EL (cell line): ENCODE measurements around the gene NCAN.
A peak's percentile ranks its signal among the peaks of the same experiment; 100 is the strongest.

Source experiments
- DNase-seq: peaks from one replicate; pipeline ENCODE4 v3.0.0-alpha.2; 2016

Gene NCAN

DNA sequence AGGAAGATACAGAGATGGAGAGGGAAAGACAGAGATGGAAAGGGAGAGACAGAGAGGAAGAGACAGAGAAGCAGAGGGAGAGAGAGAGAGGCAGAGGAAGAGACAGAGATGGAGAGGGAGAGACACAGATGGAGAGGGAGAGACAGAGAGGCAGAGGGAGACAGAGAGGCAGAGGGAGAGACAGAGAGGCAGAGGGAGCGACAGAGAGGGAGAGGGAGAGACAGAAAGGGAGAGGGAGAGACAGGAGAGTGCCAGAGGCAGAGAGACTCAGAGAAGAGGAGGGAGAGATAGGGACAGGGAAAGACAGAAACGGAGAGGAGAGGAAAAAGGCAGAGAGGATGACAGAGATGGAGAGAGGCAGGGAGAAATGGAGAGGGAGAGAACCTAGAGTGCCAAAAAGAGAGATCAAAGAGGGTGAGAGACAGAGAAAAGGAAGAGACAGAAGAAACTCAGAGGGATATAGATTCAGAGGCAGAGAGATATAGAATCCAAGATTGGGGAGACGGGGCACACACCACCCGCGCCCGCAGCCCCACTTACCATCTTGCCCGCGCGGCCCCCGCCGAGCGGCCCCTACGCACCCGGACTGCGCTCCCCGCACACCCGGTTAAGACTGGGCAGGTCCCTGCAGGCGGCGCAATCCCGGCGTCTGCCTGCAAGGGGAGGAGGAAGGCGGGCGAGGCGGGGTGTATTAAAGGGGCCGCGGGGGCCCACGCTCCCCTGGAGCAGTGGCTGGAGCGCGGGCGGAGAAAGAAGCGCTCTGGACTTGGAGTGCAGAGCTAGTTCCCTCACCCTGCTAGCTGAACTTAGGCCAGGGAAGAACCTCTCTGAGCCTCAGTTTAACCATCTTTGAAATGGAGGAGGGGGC lies 50.7 kb downstream of the NCAN start:
- DNase-seq = no peak

DNA sequence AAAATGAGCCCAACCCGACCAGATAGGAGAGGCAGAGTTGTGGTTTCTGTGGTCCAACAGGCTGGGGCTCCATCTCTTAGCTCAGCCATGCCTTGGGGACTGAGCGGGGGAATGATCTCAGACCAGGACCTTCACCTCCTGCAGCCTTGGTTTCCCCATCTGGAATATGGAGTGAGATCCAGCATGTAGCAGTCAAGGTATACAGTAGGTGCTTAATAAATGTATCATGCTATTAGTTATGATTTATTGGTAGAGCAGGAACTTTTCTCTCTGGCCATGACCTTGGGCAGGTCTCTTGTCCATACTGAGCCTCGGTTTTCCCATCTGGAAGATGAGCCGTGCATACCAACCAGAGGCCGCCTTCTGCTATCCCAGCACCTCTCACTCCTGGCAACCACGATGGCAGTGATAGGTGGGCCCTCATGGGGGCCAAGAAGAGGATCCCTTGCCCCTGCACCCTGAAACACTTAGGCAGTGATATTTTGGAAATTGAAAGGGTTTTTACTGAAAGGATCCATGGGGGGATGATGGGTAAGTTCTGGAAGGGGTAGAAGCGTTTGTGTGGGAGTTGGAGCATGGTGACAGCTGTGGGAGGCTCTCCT lies 52.2 kb downstream of the NCAN start:
- DNase-seq = no peak

DNA sequence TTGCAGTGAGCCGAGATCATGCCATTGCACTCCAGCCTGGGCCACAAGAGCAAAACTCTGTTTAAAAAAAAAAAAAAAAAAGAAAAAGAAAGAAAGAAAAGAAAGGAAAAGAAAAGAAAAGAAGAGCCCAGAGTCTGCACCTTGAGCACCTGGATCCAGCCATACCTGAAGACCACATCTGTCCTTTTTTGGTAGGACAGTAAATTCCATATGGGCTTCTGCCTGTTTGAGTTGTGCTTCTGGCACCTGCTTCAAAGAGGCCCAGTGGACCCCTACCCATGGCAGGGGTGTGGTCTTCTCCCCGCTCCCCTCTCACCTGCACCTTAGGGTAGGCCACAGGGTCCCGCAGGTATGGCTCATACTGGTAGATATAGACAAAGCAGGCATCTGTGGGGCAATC lies 55.5 kb downstream of the NCAN start:
- DNase-seq = no peak

DNA sequence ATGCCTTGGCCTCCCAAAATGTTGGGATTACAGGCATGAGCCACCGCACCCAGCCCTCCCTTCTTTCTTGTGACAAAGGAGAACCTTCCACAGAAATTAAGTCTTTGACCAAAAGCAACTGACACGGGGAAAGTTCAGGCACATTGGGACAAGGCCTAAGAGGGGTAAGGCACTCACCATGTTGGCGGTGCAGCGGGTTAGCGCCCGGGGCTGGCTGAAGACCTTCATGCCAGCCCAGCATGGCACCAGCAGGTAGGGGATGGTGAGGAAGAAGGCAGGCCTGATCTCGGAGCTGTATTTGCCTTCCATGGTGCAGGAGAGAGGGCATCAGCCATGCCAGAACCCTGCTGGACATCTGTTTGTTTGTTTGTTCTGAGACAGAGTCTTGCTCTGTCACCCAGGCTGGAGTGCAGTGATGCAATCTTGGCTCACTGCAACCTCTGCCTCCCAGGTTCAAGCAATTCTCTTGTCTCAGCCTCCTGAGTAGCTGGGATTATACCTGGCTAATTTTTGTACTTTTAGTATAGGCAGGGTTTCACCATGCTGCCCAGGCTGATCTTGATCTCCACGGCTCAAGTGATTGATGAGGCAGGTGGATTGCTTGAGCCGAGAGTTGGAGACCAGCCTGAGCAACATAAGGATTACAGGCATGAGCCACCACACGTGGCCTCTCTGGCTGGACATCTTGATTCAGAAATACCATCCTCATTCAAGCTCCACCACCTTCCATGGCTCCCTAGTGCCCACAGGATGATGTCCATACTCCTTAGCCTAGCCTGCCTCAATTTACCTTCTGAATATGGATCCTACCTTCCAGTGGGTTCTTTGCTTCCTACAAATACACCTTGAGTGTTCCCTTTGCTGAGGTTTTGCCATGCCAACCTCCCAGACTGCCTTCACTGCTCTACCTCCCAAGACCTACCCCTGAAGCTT lies 57.0 kb downstream of the NCAN start:
- no peak for DNase-seq

DNA sequence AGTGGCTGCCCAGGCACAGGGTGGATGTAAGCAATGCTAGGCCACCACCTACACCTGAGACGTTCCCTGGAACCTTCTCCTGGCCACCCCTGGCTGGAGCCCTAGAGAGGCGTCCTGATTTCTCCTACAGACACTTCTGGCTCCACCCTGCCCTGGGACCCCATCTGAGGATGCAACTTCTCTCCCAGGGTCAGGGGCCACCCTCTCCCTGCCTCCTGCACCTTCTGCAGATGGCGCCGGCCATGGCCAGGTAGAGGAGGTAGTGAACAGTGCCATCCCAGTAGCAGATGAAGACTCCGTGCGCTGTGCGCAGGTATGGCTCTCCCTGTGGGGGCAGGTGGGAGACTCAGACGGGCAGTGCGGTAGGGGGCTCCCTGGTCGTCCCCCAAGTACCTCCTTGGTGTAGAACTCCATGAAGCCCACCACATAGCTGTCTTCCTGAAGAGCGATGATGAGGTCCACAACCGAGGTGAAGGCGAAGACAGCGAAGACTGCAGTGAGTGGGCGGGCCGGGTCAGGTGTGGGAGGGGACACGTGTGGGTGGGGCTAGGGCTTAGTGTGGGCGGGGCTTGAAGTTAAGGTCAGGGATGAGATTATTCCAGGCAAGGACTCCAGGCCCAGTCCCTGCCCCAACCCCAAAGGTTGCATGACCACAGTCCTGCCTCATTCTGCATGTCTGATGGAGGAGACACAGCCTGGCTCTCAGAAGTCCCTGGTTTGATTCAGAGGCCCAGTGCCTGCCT lies 58.4 kb downstream of the NCAN start:
- DNase-seq = no peak

DNA sequence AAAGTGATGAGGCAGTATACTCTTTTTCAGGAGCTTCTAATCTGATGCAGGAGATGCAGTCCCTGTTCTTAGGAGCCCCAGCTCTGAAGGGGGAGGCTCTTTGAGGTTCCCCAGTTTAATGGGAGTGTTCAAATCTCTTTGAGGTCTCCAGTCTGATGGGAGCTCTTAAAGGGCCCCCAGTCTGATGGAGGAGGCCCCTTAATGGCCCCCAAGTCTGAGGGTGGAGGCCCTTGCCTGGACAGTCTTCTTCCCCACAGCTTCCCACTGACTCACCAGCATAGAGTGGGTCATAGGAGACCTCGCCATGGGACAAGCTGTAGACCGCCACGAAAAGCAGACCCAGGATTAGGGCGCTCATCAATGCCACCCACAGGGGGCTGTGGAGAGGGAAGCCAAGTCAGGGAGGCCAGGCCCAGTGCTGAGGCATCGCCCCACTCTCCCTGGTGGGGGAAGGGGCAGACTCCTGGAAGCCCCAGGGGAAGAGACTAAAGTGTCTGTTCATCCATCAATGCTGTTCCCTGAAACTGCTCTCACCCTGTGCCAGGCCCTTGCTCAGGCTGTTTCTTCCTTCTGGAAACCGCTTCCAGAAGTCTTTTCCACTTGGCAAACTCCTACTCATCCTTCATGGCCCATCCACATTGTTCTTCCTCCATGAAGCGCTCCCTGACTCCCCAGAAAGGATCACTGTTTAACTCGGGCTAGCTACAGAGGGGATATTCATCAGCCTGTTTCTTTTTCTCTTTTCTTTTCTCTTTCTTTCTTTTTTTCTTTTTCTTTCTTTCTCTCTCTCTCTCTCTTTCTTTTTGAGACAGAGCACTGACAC lies 59.2 kb downstream of the NCAN start:
- no peak for DNase-seq

DNA sequence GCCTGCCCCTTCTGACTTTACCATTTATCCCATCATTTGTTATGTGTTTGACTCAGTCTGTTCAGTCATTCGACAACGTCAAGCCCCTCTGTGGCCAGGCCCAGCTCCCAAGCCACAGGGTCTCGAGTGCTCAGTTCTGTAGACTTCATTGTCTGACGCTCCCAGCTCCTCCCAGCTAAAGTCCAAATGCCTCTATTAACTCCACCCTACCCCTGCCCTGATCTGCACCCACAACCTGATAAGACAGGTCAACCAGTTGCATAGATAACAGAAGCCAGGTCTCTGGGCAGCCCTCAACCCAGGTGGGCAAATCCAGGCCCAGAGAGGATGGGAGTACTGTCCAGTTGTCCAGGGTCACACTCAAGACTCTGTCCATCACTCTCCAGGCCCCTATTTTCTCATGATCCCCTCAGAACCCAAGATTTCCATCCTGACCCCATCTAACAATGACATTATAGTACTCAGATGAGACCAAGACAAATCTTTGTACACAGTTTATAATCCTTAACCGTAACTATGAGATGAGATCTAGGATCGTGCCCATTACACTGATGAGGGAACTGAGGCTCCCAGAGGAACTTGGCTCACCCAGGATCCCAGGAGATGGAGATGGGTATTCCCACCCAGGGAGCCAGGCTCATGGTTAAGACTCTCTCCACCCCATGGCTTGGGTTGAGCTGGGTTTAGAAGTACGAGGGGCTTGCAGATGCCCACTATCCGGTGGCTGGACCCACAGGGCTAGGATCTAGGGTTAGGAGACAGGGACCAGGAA lies 60.3 kb downstream of the NCAN start:
- DNase-seq = no peak

DNA sequence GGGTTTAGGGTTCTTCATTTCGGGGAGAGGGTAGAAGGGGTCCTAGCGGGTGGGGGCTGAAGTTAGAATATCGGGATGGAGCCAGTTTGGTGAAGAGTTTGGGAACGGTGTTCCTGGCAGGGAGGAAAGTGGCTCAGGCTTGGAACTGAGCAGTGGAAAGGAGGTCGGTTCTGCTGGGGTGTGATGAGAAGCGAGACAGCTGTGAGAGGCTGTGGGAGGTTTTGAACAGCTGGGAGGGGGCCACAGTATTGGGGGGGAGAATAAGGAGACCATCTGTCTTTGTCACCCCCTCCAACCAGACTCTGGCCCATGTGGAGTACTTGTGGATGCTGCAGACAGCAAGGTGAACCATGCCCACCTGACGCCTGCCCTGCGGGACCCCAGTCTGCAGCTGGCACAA lies 62.4 kb downstream of the NCAN start:
- no peak for DNase-seq

DNA sequence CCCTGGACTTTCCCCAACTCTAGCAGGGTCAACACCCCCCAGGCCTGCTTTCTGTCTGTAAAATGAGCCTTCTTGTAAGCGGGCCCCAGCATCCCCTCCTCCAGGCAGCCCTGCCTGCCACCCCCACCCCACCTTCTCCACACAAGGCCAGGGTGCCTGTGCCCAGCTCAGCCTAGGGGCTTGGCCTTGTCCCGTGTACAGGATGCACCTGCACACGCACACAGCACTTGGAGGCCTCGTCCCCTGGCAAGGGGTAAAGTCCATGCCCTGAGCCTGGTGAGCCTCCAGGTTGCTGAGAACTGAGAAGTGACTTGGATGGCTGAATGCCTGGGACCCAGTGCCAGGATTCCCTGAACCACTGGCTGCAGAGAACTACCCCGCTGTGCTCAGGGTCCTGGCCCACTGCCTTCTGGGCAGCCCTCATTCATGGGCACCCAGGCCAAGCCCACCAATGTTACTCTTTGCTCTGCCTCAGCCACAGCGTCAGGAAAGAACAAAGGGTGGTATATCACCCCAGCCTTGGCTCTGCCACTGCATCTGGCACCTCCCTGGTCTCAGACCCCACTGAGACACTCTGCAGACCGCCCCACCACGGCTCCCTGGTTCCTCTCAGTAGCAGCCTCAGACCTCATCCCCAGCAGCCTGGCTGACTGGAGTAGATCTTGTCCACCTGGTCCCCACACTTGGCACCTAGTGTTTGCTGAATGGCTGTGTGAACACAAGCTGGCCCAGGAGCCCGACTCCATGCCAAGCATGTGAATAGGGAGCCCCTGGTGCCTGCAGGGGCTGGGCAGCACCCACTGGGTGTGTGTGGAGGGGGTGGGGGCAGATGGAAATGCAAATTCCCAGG lies 63.2 kb downstream of the NCAN start:
- DNase-seq = no peak

DNA sequence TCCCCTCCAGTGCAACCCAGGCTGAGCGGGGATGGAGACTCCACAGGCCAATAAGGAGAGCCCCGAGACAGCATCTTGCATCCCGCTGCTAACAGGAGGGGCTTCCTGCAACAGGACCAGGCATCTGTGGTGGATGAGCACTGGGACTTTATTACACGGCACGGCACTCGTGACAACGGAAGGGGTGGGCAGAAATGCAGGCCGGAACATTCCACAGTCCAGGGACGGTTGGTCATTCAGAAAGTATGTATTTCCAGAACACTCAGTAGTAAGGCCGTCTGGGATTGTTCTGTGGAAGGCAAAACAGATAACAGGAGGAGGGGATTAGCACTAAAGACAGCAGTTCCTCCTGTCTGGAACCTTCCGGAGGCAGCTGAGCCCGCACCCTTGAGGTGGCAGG lies 64.6 kb downstream of the NCAN start:
- peak; percentile 70 for DNase-seq

DNA sequence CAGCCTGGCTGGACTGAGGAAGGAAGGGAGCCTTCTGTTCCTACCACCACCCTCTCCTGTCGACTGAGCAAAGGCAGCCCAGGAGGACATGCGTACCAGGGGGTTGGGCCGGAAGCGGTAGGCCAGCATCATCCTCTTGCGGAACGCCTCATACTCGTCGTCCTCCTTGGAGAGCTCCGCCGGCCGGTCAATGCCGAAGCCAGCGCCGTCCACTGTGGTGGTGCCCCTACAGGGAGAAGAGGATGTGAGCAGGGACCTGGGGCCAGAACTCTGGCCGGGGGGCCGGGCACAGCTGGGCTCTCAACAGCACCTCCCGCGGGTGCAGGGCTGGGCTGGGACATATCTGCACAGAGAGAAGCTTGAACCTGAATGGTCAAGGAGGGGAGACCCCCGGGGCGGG lies 65.1 kb downstream of the NCAN start:
- no peak for DNase-seq

DNA sequence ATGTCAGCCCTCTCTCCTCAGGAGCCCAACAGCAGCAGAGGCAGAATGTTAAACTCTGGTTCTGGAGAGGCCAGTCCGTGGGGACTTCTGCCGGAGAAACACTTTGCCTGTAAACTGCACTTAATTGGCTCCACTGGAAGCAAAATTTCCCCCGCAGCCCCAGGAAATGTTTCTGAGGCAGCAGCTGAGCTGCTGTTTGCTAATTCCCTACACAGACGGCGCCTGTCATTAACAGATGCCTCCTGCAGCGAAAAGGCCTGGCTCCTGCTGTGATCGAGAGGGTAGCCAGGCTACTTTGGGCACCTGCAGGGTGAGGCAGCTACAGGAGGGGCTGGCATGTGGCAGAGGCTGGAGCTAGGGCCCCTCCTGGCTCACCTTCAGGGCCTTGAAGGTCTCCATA lies 66.6 kb downstream of the NCAN start:
- no peak for DNase-seq

DNA sequence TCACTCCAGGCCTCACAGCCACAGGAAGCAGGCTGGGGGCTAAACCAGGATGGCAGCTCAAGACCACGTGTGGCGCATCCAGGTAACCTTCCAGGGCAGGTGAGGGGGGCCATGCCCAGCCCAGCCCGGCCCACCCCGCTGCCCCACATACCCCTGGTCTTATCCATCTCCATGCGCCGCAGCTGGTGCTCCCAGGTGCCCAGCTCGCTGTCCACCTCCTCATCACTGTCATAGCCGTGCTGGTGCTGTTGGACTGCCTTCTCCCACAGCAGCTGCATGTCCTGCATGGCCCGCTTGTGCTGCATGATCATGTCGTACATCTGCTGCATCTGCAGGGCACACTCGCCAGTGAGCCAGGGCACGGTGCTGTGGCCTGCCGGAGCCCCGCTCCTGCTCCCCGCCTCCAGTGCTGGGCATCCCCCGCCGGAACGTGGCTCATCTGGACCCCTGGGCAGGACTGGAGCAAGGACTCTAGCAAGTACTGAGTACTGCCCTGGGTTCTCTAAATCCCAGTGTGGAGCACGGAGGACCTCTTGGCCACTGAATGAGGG lies 67.4 kb downstream of the NCAN start:
- no peak for DNase-seq

DNA sequence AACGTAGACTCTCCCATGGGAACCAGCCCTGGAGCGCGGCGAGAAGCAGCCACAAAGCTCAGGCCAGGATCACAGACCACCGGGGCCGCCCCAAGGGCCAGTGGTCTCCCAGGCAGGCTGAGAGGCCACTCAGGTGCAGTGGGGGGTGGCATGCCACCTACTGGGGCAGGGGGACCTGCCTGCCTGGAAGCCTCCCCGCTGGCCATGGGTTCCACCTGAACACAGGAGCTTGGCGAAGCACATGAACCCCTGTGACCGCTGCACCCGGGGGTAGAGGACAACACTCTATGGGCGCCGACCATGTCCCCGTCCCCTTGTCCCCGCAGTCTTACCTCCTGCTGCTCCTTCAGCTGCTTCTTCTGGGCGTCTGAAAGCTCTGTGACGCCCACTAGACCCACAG lies 68.1 kb downstream of the NCAN start:
- DNase-seq = no peak

DNA sequence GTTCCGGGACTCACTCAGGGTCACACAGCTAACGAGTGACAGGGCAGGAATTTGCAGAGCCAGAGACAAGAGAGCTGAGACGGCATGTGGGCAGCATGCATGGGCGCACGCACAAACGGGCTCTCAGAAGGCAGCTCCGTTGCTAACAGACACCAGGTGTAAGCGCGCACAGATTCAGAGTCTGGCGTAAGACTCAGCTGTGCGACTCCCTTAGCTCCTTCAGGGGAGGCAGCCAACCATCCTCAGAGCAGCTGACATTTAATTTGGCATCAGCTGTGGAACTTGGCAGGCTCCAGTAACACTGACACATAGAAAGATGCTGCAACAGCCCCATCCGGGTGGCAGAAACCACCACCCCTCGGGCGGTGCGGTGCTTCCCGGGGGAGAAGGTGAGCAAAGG lies 68.8 kb downstream of the NCAN start:
- no peak for DNase-seq

DNA sequence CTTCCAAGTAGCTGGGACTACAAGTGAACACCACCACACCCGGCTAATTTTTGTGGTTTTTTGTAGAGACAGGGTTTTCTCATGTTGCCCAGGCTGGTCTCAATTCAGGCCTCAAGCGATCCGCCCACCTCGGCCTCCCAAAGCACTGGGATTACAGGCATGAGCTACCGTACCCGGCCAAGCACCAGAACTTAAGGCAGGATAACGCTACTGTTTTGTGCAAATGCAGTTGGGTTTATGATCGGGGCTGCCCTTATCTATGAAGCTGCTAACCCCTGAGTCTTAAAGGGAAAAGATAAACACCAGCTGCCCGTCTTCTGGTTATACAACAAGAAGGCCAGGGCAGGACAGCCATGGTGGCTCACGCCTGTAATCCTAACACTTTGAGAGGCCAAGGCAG lies 73.9 kb downstream of the NCAN start:
- no peak for DNase-seq

DNA sequence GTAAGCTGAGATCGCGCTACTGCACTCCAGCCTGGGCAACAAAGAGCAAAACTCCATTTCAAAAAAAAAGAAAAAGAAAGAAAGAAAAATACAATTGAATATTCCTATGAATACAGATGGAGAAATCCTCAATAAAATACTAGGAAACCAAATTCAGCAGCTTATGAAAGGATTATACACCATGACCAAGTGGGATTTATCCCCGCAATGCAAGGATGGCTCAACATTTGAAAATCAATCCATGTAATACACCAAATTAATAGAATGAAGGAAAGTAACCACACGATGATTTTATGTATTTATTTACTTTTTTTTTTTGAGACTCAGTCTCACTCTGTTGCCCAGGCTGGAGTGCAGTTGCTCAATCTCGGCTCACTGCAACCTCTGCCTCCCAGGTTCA lies 80.8 kb downstream of the NCAN start:
- no peak for DNase-seq

DNA sequence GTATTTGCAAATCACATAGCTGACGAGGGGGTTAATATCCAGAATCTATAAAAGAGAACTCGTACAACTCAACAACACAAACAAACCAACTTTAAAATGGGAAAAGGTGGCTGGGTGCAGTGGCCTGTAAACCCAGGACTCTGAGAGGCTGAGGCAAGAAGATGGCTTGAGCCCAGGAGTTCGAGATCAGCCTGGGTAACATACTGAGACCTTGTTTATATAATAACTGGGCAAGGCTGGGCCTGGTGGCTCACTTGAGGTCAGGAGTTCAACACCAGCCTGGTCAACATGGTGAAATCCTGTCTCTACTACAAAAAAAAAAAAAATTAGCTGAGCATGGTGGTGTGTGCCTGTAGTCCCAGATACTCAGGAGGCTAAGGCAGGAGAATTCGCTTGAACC lies 83.2 kb downstream of the NCAN start:
- DNase-seq = no peak

DNA sequence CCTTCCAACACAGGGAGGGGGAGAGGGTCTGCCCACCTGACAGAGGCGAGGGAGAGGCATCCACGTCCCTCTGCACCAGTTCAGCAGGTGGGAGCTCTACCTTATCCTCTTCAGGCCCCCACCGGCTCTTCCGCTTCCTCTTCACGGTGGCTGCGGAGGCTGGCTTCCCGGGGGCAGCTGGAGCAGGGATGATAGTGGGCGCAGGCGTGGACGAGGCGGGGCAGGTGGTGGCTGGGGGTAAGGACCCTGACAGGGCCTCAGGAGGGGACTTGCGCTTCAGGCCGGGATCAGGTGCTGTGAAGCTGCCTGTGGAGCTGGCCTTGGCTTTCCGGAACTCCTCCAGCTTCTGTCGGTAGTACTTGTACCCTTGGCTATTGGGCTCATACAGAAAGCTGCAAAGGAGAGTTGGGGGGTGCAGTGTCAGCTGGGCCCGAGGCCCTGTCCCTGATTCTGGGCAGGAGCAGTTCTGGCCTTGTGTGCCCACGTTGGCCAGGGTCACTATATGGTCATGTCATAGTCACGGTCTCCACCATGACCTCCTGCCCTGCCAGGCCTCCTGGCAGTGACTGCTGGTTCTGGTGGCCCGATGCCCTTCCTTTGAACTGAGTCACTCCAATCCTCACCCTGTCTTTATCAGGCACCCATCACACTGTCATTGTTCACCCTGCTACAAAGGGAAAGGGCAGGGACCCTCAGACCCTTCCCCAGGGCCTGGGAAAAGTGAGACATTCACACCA lies 85.4 kb downstream of the NCAN start:
- no peak for DNase-seq
